HG03064 (cell line): ENCODE measurements around the gene ZNF597.

Experiments
- ATAC-seq: cut with Tn5 transposase; IDR thresholded peaks from one replicate; pipeline ENCODE4 v1.9.1; 2021; ENCODE audit warnings: low read depth; ENCODE audit not compliant: unreplicated experiment

Gene ZNF597

DNA sequence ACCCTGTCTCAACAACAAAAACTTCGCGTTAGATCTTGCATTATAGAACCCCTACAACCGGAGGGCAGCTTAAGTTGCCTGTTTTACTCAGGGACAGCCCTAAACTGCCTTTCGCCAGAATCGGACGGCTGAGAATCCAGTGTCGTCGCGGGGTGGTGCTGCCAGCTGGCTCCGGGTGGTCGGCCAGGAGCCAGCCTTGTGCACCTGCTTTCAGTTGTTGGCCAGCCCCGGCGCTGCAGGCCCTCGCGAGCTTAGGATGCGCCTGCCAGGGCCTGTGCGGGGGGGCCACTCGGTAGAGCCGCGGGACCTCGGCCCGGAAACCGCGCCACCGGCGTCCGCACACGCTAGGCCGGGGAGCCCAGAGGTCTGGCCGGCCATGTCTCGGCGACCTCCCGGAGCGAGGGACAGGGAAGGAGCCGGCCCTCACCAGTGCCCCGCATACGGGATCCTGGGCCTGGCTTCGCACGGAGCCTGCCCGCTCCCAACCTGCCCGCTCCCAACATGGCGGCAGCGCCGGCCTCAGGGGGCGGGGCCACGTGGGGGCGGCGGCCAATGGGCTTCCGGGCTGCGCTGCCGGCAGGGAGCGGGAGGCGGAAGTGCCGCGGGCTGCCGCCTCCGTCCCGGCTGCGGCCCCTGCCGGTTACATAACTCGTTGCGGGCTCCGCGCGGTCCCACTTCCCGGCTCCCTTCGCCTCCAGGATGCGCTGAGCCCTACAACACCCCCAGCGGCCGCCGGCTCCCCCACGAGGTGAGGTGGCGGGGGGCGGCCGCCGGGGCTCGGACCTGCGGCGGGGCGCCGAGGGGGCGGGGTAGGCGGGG lies 14.3 kb upstream of the ZNF597 start:
- ATAC-seq: peak; percentile 57

DNA sequence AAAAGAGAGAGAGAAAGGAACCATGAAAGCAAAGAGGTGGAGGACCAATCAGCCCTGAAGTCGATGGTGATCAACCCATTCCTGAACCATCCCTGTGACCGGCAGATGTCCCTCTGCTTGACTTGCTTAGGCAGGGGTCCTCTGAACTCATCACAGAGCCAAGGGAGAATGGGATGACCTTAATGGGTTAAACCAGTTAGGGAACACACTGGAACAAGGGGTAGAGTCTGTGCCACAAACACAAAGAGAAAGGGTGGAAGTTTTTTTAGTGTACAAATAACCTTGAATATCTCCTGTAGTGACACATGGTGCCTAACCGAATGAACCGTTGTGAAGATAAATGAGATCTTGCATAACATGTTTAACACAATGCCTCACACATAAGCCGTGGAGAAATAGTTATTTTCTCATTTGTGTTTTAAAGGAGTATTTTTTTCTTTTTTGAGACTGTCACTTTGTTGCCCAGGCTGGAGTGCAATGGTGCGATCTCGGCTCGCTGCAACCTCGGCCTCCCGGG lies 11.4 kb upstream of the ZNF597 start:
- ATAC-seq: no peak

DNA sequence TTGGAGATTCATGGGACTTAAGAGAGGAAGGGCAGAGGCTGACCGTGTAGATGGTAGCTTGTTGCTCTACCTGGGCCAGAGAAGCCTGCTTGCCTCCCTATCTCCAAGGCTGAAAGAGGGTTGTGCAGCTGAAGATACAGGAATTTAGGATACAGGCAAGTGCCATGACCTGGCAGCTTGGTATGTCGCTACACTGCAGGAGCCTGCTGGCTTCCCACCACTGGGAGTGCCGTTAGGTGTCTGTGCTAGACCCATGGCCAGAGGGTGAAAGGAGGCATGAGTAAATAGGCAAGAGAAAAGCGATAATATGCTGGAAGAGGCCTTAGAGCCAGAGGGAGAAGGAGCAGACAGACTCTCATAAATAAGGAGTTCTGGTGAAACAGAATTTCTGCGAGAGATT lies 10.8 kb upstream of the ZNF597 start:
- ATAC-seq: no peak

DNA sequence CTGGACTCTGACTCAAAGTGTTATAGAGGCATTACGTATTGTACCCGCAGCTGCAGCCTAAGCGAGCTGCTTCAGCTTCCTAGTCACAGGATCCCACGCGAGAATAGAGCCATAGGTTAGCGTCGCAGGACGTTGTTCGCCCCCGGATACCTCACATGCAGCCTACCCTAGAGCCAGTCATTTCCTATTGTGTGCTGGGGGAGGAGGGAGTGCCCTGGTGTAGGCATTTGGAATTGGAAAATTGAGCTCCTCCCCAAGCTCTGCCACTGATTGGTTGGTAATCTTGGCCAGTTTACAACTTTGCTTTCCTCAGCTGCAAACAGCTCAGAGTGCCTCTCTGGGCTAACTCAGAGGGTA lies 706 bp upstream of the ZNF597 start:
- no peak for ATAC-seq

DNA sequence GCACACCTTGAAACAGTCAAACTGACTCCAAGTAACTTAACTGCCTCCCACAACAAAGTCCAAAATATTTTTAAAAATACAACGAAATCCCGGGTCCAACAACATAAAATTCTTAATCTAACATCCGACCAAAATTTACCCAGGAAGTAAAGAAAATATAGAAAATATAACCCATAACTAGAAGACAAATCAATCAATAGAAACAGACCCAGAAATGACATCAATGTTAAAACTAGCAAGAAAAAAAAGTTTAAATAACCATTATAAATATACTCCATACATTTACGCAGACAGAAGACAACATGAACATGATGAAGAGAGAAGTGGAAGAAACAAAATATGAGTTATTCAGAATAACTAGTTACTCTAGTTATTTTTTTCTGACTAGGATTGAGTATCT lies 3.7 kb downstream of the ZNF597 start:
- no peak for ATAC-seq

DNA sequence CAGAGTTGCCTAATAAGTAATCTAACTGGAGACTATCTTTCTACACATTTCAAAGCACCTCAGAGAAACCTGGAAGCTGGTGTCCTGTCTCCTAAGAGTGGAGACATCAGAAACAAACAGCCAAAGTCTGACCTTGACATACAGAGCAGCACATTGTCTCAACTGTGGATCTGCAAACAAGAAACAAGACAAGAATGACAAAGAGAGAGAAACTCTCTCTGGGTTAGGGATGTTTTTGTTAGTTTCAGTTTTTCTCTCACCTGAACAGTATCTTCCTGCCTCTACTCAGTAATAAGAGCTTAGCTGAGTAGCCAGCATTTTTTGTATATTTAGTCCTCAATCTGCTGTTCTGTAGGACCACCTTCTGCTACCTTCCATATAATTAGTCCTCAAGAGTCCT lies 8.9 kb downstream of the ZNF597 start:
- ATAC-seq: no peak

DNA sequence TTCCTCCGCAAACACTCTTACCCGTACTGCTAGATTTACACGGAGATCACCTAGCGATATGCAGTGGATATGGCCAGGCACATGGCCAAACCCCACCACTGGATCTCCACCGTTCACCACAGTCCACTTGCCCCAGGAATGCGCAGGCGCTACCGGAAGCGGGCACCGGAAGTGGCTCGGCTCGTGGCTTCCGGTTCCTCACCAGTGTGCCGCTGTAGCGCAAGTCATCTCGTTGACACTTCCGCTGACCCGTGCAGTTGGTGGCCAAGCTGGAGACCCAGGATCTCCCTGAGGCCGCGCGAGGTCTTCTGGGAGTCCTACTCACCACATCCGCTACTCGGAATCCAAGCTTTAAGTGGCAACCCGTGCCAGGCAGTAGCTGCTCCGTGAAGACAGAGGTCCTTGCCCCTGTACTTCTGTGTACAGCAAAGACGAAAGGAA lies 11.5 kb downstream of the ZNF597 start:
- ATAC-seq: no peak

DNA sequence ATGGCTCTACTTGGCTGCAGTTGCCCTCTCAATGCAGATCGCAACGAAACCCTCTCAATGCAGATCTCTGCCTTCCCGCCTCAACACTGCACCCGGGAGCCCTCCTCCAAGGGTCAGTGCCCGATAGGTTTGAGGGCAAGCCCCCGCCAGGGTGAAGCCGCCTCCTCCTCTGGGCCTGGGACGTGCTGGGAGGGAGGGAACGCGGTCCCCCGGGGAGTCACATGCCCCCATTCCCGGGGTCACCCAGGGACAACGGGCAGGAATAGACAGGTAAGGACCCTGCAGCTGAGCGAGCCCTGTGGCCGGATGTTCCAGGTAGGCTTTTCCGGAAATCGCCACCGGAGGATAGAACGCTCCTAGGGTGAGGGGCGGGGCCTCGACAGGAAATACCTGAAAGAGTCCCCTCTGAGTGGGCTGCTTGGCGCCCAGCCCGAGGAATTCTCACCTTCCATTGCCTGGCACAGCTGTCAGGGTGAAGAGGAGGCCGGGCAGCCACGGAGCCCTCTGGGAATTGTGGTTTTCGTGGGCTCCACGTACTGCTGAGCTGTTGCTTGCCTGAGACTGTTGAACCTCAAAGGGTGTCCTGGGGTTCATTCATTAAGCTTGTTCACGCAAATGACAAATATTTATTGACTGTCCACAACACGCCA lies 29.4 kb downstream of the ZNF597 start:
- no peak for ATAC-seq

DNA sequence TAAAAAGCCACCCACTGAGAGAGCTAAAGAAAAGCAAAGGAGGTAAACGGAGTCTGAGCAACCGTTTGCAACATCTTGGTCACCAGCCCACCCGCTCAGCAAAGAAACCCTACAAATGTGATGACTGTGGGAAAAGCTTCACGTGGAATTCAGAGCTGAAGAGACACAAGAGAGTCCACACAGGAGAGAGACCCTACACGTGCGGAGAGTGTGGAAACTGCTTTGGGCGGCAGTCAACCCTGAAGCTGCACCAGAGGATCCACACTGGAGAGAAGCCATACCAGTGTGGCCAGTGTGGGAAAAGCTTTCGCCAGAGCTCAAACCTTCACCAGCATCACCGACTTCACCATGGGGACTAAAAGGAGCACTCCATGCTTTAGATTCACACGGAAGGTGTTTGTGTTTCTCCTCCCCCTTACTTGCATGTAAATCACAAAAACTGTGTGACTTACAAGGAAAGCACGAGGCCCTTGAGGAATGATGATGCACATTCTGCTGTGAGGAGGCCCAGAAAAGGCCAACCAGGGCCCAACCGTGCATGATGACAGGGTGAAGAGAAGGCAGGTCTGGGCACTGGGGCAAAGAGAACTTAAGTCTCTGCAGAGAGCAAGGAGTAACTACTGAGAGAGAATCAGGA lies 34.6 kb downstream of the ZNF597 start:
- ATAC-seq: no peak

DNA sequence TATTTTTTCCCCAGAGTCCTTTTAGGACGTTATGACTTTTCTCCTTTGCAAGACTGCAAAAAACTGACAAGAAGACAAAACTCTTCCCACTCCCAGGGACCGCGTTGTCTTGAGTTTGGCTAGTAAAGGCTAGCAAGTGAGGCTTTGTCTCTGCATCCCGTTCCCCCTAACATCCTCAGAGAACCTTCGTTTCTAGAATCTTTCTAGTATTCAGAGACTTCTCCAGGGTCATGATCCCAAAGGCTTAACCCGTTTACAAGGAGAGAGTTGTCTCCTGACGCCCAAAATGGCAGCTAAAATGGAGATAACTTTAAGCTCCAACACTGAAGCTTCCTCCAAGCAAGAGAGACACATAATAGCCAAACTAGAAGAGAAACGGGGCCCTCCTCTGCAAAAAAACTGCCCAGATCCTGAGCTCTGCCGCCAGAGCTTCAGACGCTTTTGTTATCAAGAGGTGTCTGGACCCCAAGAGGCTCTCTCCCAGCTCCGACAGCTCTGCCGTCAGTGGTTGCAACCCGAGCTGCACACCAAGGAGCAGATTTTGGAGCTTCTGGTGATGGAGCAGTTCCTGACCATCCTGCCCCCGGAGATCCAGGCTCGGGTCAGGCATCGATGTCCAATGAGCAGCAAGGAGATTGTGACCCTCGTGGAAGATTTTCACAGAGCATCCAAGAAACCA lies 41.4 kb downstream of the ZNF597 start:
- ATAC-seq: no peak

DNA sequence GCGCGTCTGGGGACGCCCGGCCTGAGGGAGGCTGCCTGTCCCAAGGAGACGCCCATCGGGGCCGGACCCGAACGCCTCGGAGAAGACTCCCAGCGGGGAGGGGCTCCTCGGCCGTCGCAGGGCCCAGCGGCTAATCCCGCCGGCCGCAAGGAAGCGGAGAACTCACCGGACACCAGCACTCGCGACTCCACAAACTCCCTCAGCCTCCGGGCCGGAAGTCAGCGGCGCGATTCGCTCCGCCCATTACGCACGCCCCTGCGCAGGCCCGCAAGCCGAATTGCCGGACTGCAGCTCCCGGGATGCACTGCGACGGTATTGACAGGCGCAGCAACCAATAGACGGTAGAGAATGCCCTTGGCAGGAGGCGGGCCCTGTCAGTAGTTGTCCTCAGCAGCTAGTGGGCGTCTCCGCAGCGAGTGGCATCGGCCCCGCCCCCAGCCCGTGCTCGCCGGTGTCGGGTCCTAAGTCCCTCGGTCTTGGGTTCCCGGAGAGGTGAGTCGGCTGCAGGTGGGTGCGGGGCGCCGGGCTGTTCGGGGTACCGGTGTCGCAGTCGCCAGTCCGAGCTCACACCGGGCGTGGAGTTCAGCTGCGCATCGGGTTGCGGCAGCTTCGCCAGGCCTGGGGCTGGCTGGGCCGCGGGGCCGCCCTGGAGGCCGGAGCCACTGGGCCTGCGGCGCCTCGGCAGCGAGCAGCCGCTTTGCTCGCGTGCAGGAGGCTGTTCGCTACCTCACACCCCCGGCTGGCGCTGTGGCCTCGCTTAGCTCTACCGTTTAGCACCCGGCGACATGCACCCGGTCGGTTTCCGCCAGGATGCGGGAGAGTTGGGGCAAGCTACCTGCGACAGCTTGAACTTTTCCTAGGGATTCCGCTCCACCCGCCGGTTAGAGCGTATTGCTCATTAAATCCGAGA lies 42.3 kb downstream of the ZNF597 start, which contains the start of the genes ZNF174 and ZSCAN32:
Gene ZNF174 (plus strand): TSS at position 437 of the 910 bp plus-strand sequence. CDS start 790 bp downstream, outside the sequence.
Gene ZSCAN32 (minus strand): TSS at position 226 of the 910 bp plus-strand sequence. CDS start 3,447 bp downstream, outside the sequence.
- ATAC-seq: peak; percentile 93

DNA sequence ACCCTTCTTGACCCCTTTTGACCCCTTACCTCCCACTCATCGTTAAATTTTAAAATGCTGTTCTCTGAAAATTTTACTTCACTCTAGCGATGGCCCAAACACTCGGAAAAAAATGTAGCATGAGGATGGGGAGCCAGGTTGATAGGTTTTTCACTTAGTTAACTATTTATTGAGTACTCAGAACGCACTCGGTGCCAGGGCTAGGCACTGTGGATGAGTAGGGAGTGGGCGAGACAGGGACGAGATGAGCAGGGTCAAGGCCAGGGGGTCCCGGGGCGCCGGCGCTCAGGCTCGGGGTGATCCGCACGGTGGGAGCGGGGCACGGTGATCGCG lies 42.9 kb downstream of the ZNF597 start:
- ATAC-seq: no peak

DNA sequence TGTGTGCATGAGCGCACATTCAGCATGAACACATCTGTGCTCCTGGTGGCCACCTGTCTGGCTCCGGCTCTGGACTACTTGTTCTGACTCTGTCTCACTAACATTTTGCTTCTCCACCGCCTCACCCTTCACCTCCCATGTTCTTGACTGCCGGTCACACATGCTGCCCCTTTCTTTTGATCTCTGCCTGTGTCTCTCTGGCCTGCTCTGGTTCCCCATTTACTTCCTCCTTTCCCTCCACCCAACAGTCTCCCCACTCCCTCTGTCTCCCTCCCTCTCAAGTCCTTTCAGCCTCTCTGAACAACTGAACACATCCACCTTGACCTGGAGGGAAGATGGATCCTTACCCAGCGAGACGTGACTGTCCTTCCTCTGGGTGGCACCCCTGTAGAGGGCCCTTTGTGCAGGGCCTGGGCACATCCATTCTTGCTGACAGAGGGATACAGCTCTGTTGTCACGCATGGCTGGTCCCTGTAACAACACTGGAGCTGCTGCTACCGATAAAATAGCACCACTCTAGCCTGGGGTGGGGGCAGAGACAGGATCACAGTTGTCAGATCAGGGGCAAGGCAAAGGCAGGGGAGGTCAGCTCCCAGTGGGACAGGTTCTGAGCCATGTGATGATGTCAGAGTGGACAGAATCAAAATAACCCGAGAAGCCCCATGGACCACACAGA lies 53.5 kb downstream of the ZNF597 start:
- ATAC-seq: no peak

DNA sequence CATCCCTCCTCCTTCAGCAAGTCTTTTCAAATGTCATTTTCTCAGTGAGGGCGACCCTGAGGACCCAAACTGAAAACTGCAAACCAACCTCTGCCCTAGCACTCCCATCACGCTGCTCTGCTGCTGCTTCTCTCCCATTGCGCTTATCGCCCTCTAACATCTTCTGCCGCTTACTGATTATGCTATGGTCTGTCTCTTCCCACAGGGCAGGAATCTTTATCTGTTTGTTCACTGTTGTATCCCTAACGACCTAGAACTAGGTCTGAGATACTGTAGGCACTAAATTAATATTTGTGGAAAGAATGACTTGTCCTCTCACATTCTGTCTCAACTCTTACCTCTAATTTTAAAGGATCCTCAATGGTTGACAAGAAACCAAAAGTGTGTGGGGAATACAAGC lies 55.0 kb downstream of the ZNF597 start:
- no peak for ATAC-seq

DNA sequence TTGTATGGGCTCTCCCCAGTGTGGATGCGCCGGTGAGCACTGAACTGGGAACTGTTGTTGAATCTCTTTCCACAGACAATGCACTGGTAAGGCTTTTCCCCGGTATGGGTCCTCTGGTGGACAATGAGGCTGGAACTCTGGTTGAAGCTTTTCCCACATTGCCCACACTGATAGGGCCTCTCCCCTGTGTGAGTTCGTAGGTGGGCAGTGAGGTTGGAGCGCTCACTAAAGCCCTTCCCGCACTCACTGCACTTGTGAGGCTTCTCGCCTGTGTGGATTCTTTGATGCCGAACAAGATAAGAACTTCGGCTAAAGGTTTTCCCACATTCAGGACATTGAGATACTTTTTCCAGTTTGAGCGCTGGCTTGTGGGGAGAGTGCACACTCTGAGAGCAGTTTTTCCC lies 60.3 kb downstream of the ZNF597 start:
- no peak for ATAC-seq
